HCT116 (cell line): ENCODE measurements around the gene CSH1. TPM values are rescaled to one million over a fixed set of nuclear protein-coding genes. Genes with fewer than 3 reads are reported as not detected.

Source experiments
- ATAC-seq: fragments of 200-7000 bp; cut with Tn5 transposase; 2 replicates; pipeline ENCODE4 v1.9.1; 2020; ENCODE audit warnings: mild to moderate bottlenecking, moderate library complexity
- BruUV-seq: library from RNA; stranded (reverse); fragments of 400-500 nt; replicated peaks from 2 replicates; lab custom pipeline; 2021; lab: Mats Ljungman, UMichigan
- CTCF ChIA-PET: fragments of 300-600 bp; sonication (Branson Sonifier 250); formaldehyde crosslinking; loops from one replicate; lab custom pipeline; 2021; ENCODE audit warnings: antibody characterized with exemption; lab: Charles Lee
- POLR2A ChIA-PET: fragments of 300-600, 350-600 bp; sonication (Branson Sonifier 250); formaldehyde crosslinking; loops from one replicate; lab custom pipeline; 2021; ENCODE audit warnings: antibody characterized with exemption; lab: Charles Lee
- RAD21 ChIA-PET, 2 experiments: fragments of 300-600 bp; sonication (Branson Sonifier 250); formaldehyde crosslinking; loops; one replicate each; lab custom pipeline; 2023; ENCODE audit warnings: low total read pairs in 2 of 2; ENCODE audit not compliant: uncharacterized antibody in 2 of 2, unreplicated experiment in 2 of 2, low non-redundant PET in 1 of 2; lab: Charles Lee
- DNase-seq: peaks from one replicate; pipeline ENCODE4 v3.0.0-alpha.2; 2010; ENCODE audit warnings: low read depth, low spot score
- H2AFZ ChIP-seq: fragments of 200-600 bp; shearing (Covaris generic), sonication (generic); 2 replicates; pipeline ENCODE4 v1.6.1; 2017; ENCODE audit warnings: low read depth, mixed run types, mixed read lengths, antibody characterized with exemption, low read length; ENCODE audit not compliant: poor library complexity, severe bottlenecking
- H3K27ac ChIP-seq: 2 replicates; pipeline ENCODE4 v1.5.1; 2012; ENCODE audit warnings: low read depth, low read length
- H3K27me3 ChIP-seq: fragments of 200-600 bp; sonication (generic); 2 replicates; pipeline ENCODE4 v1.6.1; 2016; ENCODE audit warnings: mixed run types, low read length, mixed read lengths; ENCODE audit not compliant: insufficient read depth
- H3K36me3 ChIP-seq, 2 experiments: fragments of 200-500 bp in 1 of 2; fragments of 200-600 bp in 1 of 2; sonication (Bioruptor generic) in 1 of 2; sonication (generic) in 1 of 2; 2 replicates each; pipeline versions ENCODE4 v1.5.1 to v1.6.1; 2014 to 2016; ENCODE audit warnings: low read length in 2 of 2, inconsistent platforms in 1 of 2, mixed read lengths in 1 of 2, mixed run types in 1 of 2; ENCODE audit not compliant: insufficient read depth in 2 of 2, control insufficient read depth in 1 of 2
- H3K4me1 ChIP-seq, 2 experiments: fragments of 200-600 bp in 1 of 2; sonication (generic) in 1 of 2; 2 replicates each; pipeline versions ENCODE4 v1.5.1 to v1.6.1; 2012 to 2017; ENCODE audit warnings: low read length in 2 of 2, inconsistent platforms in 1 of 2, mild to moderate bottlenecking in 1 of 2, mixed read lengths in 1 of 2, mixed run types in 1 of 2, moderate library complexity in 1 of 2; ENCODE audit not compliant: insufficient read depth in 2 of 2, control insufficient read depth in 1 of 2
- H3K4me2 ChIP-seq: fragments of 200-600 bp; sonication (generic); 2 replicates; pipeline ENCODE4 v1.6.1; 2017; ENCODE audit warnings: mixed run types, low read length, mixed read lengths
- H3K4me3 ChIP-seq, 2 experiments: fragments of 200-600 bp in 1 of 2; sonication (generic) in 1 of 2; replicated peaks in 1 of 2; 2 replicates each; pipeline ENCODE4 v1.5.1; 2011 to 2016; ENCODE audit warnings: low read length in 2 of 2, control low read depth in 1 of 2, low read depth in 1 of 2, mild to moderate bottlenecking in 1 of 2, mixed read lengths in 1 of 2, mixed run types in 1 of 2
- H3K79me2 ChIP-seq: fragments of 200-600 bp; sonication (generic); 2 replicates; pipeline ENCODE4 v1.6.1; 2017; ENCODE audit warnings: mild to moderate bottlenecking, mixed run types, low read length, moderate library complexity, mixed read lengths; ENCODE audit not compliant: insufficient read depth
- H3K9ac ChIP-seq: fragments of 200-600 bp; sonication (generic); 2 replicates; pipeline ENCODE4 v1.6.1; 2016; ENCODE audit warnings: low read length, mixed read lengths
- H3K9me2 ChIP-seq: fragments of 200-600 bp; sonication (generic), shearing (Covaris generic); 2 replicates; pipeline ENCODE4 v1.6.1; 2017; ENCODE audit warnings: mixed run types, mild to moderate bottlenecking, moderate library complexity; ENCODE audit not compliant: insufficient read depth
- H3K9me3 ChIP-seq, 2 experiments: fragments of 200-500 bp in 1 of 2; fragments of 200-600 bp in 1 of 2; sonication (Bioruptor generic) in 1 of 2; sonication (generic) in 1 of 2; 2 replicates each; pipeline ENCODE4 v1.6.1; 2014 to 2017; ENCODE audit warnings: low read length in 2 of 2, mixed read lengths in 2 of 2, inconsistent platforms in 1 of 2, low read depth in 1 of 2, mild to moderate bottlenecking in 1 of 2, mixed run types in 1 of 2, moderate library complexity in 1 of 2; ENCODE audit not compliant: control insufficient read depth in 1 of 2, insufficient read depth in 1 of 2
- H4K20me1 ChIP-seq: fragments of 200-600 bp; sonication (generic), shearing (Covaris generic); 2 replicates; pipeline ENCODE4 v1.6.1; 2017; ENCODE audit warnings: mixed run types, mild to moderate bottlenecking, moderate library complexity; ENCODE audit not compliant: insufficient read depth
- ATF3 ChIP-seq: IDR thresholded peaks from 2 replicates; pipeline ENCODE4 v1.6.1; 2012
- CBX3 ChIP-seq: IDR thresholded peaks from 2 replicates; pipeline ENCODE4 v1.6.1; 2012; ENCODE audit warnings: low read depth
- EZH2 ChIP-seq: fragments of 200-600 bp; sonication (generic); IDR thresholded peaks from 2 replicates; pipeline ENCODE4 v1.6.1; 2017; ENCODE audit warnings: antibody characterized with exemption, mixed run types
- EZH2phosphoT487 ChIP-seq: fragments of 200-600 bp; IDR thresholded peaks from 2 replicates; pipeline ENCODE4 v1.6.1; 2018; ENCODE audit warnings: antibody characterized with exemption, borderline replicate concordance
- JUND ChIP-seq: IDR thresholded peaks from 2 replicates; pipeline ENCODE4 v1.6.1; 2012
- MAX ChIP-seq: IDR thresholded peaks from 2 replicates; pipeline ENCODE4 v1.6.1; 2012
- POLR2A ChIP-seq: IDR thresholded peaks from 2 replicates; pipeline ENCODE4 v1.7.0; 2011; ENCODE audit warnings: borderline replicate concordance; ENCODE audit not compliant: insufficient read depth, insufficient read length; ENCODE audit errors: extremely low read depth
- SIN3A ChIP-seq: IDR thresholded peaks from 2 replicates; pipeline ENCODE4 v1.6.1; 2012; ENCODE audit warnings: low read depth
- TCF7L2 ChIP-seq: IDR thresholded peaks from 2 replicates; pipeline ENCODE4 v1.7.0; 2011; ENCODE audit warnings: borderline replicate concordance, inconsistent platforms; ENCODE audit not compliant: insufficient read depth, insufficient read length; ENCODE audit errors: extremely low read depth
- ZBTB33 ChIP-seq: IDR thresholded peaks from 2 replicates; pipeline ENCODE4 v1.6.1; 2011; ENCODE audit warnings: mild to moderate bottlenecking, low read length, moderate library complexity; ENCODE audit not compliant: insufficient replicate concordance; ENCODE audit errors: extremely low read depth
- intact Hi-C: fragments of 100-400 bp; cut with micrococcal nuclease; formaldehyde crosslinking; loops from 2 replicates; pipeline ENCODE4 v1.10.0; 2022
- total RNA-seq: library from RNA; stranded (reverse); gene quantifications from one replicate; pipeline ENCODE4 v1.2.1, GENCODE V29; 2021; ENCODE audit not compliant: unreplicated experiment

Gene CSH1
- total RNA-seq, 1 experiment from 2014 or later: not detected

GRCh38 chr17:63941751-63942150, 45.4 kb upstream of the CSH1 start:
- RAD21 ChIA-PET: no interaction called here
- no peaks in the 10 kb centered on the region for H3K9me2 ChIP-seq
- no peak for ATAC-seq
- H2AFZ ChIP-seq: no peak overlapping the region
- H3K4me2 ChIP-seq: no peak overlapping the region
- no peak overlapping the region for H3K9ac ChIP-seq
- intact Hi-C loops: no loop called here
- TF ChIP-seq JUND (no peak), CBX3 (no peak), POLR2A (no peak), MAX (no peak), SIN3A (no peak), TCF7L2 (no peak), EZH2 (no peak), EZH2phosphoT487 (no peak), ATF3 (no peak), ZBTB33 (no peak)
- H3K4me1 ChIP-seq: peaks cover 0 to 4% of the 10 kb centered on the region in 2 experiments; a peak in 1 of 4 replicates
- H3K9me3 ChIP-seq: no peaks in the 10 kb centered on the region
- H3K36me3 ChIP-seq: no peaks in the 10 kb centered on the region
- CTCF ChIA-PET: interaction anchor here (0.8 to 1.0 kb wide), 2 partner anchors 9 kb away, joined by 3 read pairs; no protein-coding TSS in a partner anchor
- H3K4me3 ChIP-seq: no peak overlapping the region
- no TSS peak for BruUV-seq
- H3K27me3 ChIP-seq: no peaks in the 10 kb centered on the region
- POLR2A ChIA-PET: no interaction called here
- H4K20me1 ChIP-seq: no peaks in the 10 kb centered on the region
- no peak overlapping the region for H3K27ac ChIP-seq
- H3K79me2 ChIP-seq: no peaks in the 10 kb centered on the region
- DNase-seq: no peak
